ENCODE results near the gene UBQLN4.

UBQLN4 gene

GRCh38 chr1:156019946-156020292 lies 33.7 kb downstream of the UBQLN4 start:
- FAIRE-seq (no peak), DNase-seq (ENCODE audit: low spot score) (no peak)

- DNase-seq (ENCODE audit: low spot score) (no peak), FAIRE-seq (no peak)
Measured at GRCh38 chr1:156014829-156015228, 38.8 kb downstream of the UBQLN4 start.

GRCh38 chr1:156012051-156012817 lies 41.4 kb downstream of the UBQLN4 start:
- DNase-seq (ENCODE audit: low spot score) (no peak), FAIRE-seq (no peak)

- FAIRE-seq, result no peak
- DNase-seq (ENCODE audit: low spot score), result no peak
Measured at GRCh38 chr1:156009404-156009803, 44.2 kb downstream of the UBQLN4 start.

GRCh38 chr1:156006666-156007376 lies 46.8 kb downstream of the UBQLN4 start:
- FAIRE-seq, result no peak
- no peak for DNase-seq (ENCODE audit: low spot score)

GRCh38 chr1:156004843-156005584 lies 48.6 kb downstream of the UBQLN4 start:
- no peak for FAIRE-seq
- DNase-seq (ENCODE audit: low spot score), result no peak

- FAIRE-seq (no peak), DNase-seq (ENCODE audit: low spot score) (no peak)
Measured at GRCh38 chr1:156003923-156004188, 49.7 kb downstream of the UBQLN4 start.

- FAIRE-seq (no peak), DNase-seq (ENCODE audit: low spot score) (no peak)
Measured at GRCh38 chr1:156002188-156002911, 51.2 kb downstream of the UBQLN4 start.

GRCh38 chr1:156001662-156002171 lies 51.9 kb downstream of the UBQLN4 start:
- DNase-seq (ENCODE audit: low spot score) (no peak), FAIRE-seq (no peak)

GRCh38 chr1:156001021-156001661 lies 52.5 kb downstream of the UBQLN4 start:
- no peak for FAIRE-seq
- DNase-seq (ENCODE audit: low spot score), result no peak

- FAIRE-seq (no peak), DNase-seq (ENCODE audit: low spot score) (no peak)
Measured at GRCh38 chr1:155999964-156000363, 53.6 kb downstream of the UBQLN4 start.

- FAIRE-seq, result no peak
Measured at GRCh38 chr1:155996166-155996565, 57.4 kb downstream of the UBQLN4 start.

GRCh38 chr1:155993595-155993994 lies 60.0 kb downstream of the UBQLN4 start:
- FAIRE-seq, result no peak
- no peak for DNase-seq (ENCODE audit: low spot score)

More at GRCh38 chr1:155996166-155996565, 57.4 kb downstream of the UBQLN4 start:
- DNase-seq (ENCODE audit: low spot score), result no peak

GRCh38 chr1:155990005-155990739 lies 63.4 kb downstream of the UBQLN4 start:
- DNase-seq (ENCODE audit: low spot score), result no peak
- no peak for FAIRE-seq

- peak; percentile 77 for DNase-seq (ENCODE audit: low spot score)
- FAIRE-seq, result peak; percentile 55
Measured at GRCh38 chr1:155989242-155990004, 64.2 kb downstream of the UBQLN4 start.

All from urothelium cell line (cell line).